Endothelial cell of umbilical vein (primary cell): ENCODE measurements around the gene ALKBH2. TPM values are rescaled to one million over a fixed set of nuclear protein-coding genes. Genes with fewer than 3 reads are reported as not detected.

ENCODE experiments used
- BruUV-seq: library from RNA; stranded (reverse); fragments of 400-500 nt; replicated peaks from 2 replicates; lab custom pipeline; 2021; lab: Mats Ljungman, UMichigan
- CTCF ChIA-PET: fragments of 300-600, 350-600 bp; sonication (Branson Sonifier 250); formaldehyde crosslinking; loops from one replicate; lab custom pipeline; 2021; ENCODE audit warnings: antibody characterized with exemption, inconsistent platforms; lab: Charles Lee
- POLR2A ChIA-PET: fragments of 300-600, 350-600 bp; sonication (Branson Sonifier 250); formaldehyde crosslinking; loops from one replicate; lab custom pipeline; 2021; ENCODE audit warnings: antibody characterized with exemption, inconsistent platforms; lab: Charles Lee
- DNase-seq: peaks from one replicate; pipeline ENCODE4 v3.0.0-alpha.2; 2011; ENCODE audit warnings: low read depth, low spot score
- FAIRE-seq: peaks from 2 replicates; lab custom pipeline; 2011; peaks lifted over from hg19 to GRCh38; lab: Jason Lieb, UNC
- H2AFZ ChIP-seq: 2 replicates; pipeline ENCODE4 v1.6.0; 2012; ENCODE audit warnings: low read depth, low read length, control low read depth, inconsistent platforms
- H3K27ac ChIP-seq: 2 replicates; pipeline ENCODE4 v1.5.1; 2011; ENCODE audit warnings: low read depth, mild to moderate bottlenecking, control low read depth, low read length, moderate library complexity; ENCODE audit not compliant: insufficient read depth
- H3K27me3 ChIP-seq, 2 experiments: 2 replicates each; pipeline versions ENCODE4 v1.6.0 to v1.6.1; 2011; ENCODE audit warnings: low read length in 2 of 2, mixed read lengths in 1 of 2; ENCODE audit not compliant: control insufficient read depth in 2 of 2, insufficient read depth in 2 of 2
- H3K36me3 ChIP-seq, 2 experiments: 2 replicates in 1 of 2; 3 replicates in 1 of 2; pipeline ENCODE4 v1.5.1; 2011; ENCODE audit warnings: low read length in 2 of 2, mild to moderate bottlenecking in 1 of 2, moderate library complexity in 1 of 2; ENCODE audit not compliant: control insufficient read depth in 2 of 2, insufficient read depth in 2 of 2; ENCODE audit errors: extremely low read depth in 1 of 2
- H3K4me1 ChIP-seq: 3 replicates; pipeline ENCODE4 v1.5.1; 2011; ENCODE audit warnings: mild to moderate bottlenecking, low read length; ENCODE audit not compliant: control insufficient read depth, insufficient read depth; ENCODE audit errors: extremely low read depth
- H3K4me2 ChIP-seq: 2 replicates; pipeline ENCODE4 v1.6.1; 2011; ENCODE audit warnings: low read length, control low read depth, mixed read lengths; ENCODE audit not compliant: insufficient read depth
- H3K4me3 ChIP-seq, 3 experiments: fragments of 200-600 bp in 1 of 3; sonication (generic), shearing (Covaris generic) in 1 of 3; replicated peaks in 1 of 3; 2 replicates each; pipeline ENCODE4 v1.5.1; 2011 to 2016; ENCODE audit warnings: control low read depth in 3 of 3, low read length in 3 of 3, mild to moderate bottlenecking in 2 of 3, inconsistent platforms in 1 of 3, low read depth in 1 of 3, moderate library complexity in 1 of 3; ENCODE audit not compliant: insufficient read depth in 1 of 3
- H3K79me2 ChIP-seq: 2 replicates; pipeline ENCODE4 v1.6.0; 2012; ENCODE audit warnings: low read length, inconsistent platforms; ENCODE audit not compliant: control insufficient read depth, insufficient read depth
- H3K9ac ChIP-seq: replicated peaks from 2 replicates; pipeline ENCODE3; 2011; ENCODE audit warnings: low read length, control low read depth; ENCODE audit not compliant: insufficient read depth; ENCODE audit errors: extremely low read depth
- H3K9me1 ChIP-seq: replicated peaks from 3 replicates; pipeline ENCODE4 v1.6.0; 2011; ENCODE audit warnings: mild to moderate bottlenecking, low read length; ENCODE audit not compliant: control insufficient read depth, insufficient read depth; ENCODE audit errors: extremely low read depth
- H3K9me3 ChIP-seq: replicated peaks from 2 replicates; pipeline ENCODE4 v1.5.1; 2012; ENCODE audit warnings: low read length, inconsistent platforms; ENCODE audit not compliant: control insufficient read depth, insufficient read depth
- H4K20me1 ChIP-seq: replicated peaks from 2 replicates; pipeline ENCODE3; 2011; ENCODE audit warnings: mild to moderate bottlenecking, low read length; ENCODE audit not compliant: control insufficient read depth, insufficient read depth; ENCODE audit errors: extremely low read depth
- CTCF ChIP-seq, 2 donors: IDR thresholded peaks; 1 replicate in 1 of 2; 2 replicates in 1 of 2; pipeline ENCODE4 v1.5.1; 2011; ENCODE audit warnings: low read length in 2 of 2, mild to moderate bottlenecking in 2 of 2, moderate library complexity in 2 of 2, control low read depth in 1 of 2, inconsistent platforms in 1 of 2, low read depth in 1 of 2; ENCODE audit not compliant: insufficient read depth in 1 of 2; ENCODE audit errors: extremely low read depth in 1 of 2
- EZH2 ChIP-seq: IDR thresholded peaks from 2 replicates; pipeline ENCODE4 v1.6.1; 2012; ENCODE audit warnings: borderline replicate concordance, low read depth, mild to moderate bottlenecking, moderate library complexity, low read length, inconsistent platforms; ENCODE audit not compliant: severe bottlenecking
- FOS ChIP-seq: IDR thresholded peaks from 2 replicates; pipeline ENCODE4 v1.6.1; 2011; ENCODE audit warnings: mild to moderate bottlenecking, low read length, moderate library complexity, borderline replicate concordance; ENCODE audit not compliant: insufficient read depth
- GATA2 ChIP-seq: IDR thresholded peaks from 2 replicates; pipeline ENCODE4 v1.7.0; 2011; ENCODE audit warnings: low read depth, mild to moderate bottlenecking, moderate library complexity, mixed read lengths, low read length; ENCODE audit not compliant: insufficient read length, insufficient read depth
- JUN ChIP-seq: IDR thresholded peaks from 2 replicates; pipeline ENCODE4 v1.6.1; 2011; ENCODE audit warnings: borderline replicate concordance, low read depth; ENCODE audit not compliant: insufficient read length, insufficient read depth
- MYC ChIP-seq: IDR thresholded peaks from one replicate; pipeline ENCODE4 v1.6.1; 2011; ENCODE audit warnings: mild to moderate bottlenecking, low read depth, low read length
- POLR2A ChIP-seq: IDR thresholded peaks from 2 replicates; pipeline ENCODE4 v1.6.1; 2012; ENCODE audit warnings: low read depth, mild to moderate bottlenecking, control low read depth, low read length
- POLR2AphosphoS5 ChIP-seq: IDR thresholded peaks from 2 replicates; pipeline ENCODE4 v1.6.1; 2012; ENCODE audit warnings: low read depth, mild to moderate bottlenecking, control low read depth, low read length, moderate library complexity; ENCODE audit not compliant: insufficient read depth
- dilution Hi-C: fragments of 300-500 bp; cut with MboI; formaldehyde crosslinking; loops from one replicate; pipeline ENCODE4 v1.15.0; 2019; ENCODE audit warnings: low sequenced_read_pairs; ENCODE audit not compliant: extremely low pct_ligation_motif_present
- intact Hi-C: fragments of 100-400 bp; cut with micrococcal nuclease; formaldehyde crosslinking; loops from one replicate; pipeline ENCODE4 v1.10.0; 2022
- polyA plus RNA-seq, 4 experiments: library from polyadenylated mRNA; depleted of rRNA in 3 of 4; stranded (reverse) in 3 of 4; unstranded in 1 of 4; fragments of >200 nt; gene quantifications; 2 replicates each; pipeline versions ENCODE4 v1.2.1 to v1.2.3, GENCODE V29; 2011 to 2012; ENCODE audit warnings: missing spikeins in 1 of 4
- total RNA-seq: library from RNA; stranded (reverse); gene quantifications from 2 replicates; pipeline ENCODE4 v1.2.3, GENCODE V29; 2021
- TF ChIP-seq, protein P1 (sequence below): IDR thresholded peaks from 2 replicates; pipeline ENCODE4 v1.6.1; 2011; ENCODE audit not compliant: insufficient read depth, insufficient read length

Gene ALKBH2
- total and polyA plus RNA-seq, 2 donors (not counting 3 experiments of a cell fraction or from before 2014, with no cell fraction given) = 5.4 to 7.3 TPM

- CTCF ChIA-PET = interaction anchor here (1.3 to 1.7 kb wide), 2 partner anchors 8 to 265 kb away, joined by 5 to 8 read pairs; no protein-coding TSS in a partner anchor
- no peak overlapping the region for H3K4me3 ChIP-seq
- H3K27me3 ChIP-seq = no peaks in the 10 kb centered on the region
- H3K4me2 ChIP-seq = no peak overlapping the region
- H3K9me3 ChIP-seq = no peaks in the 10 kb centered on the region
- DNase-seq (no peak), FAIRE-seq (no peak)
- TF ChIP-seq POLR2AphosphoS5 (no peak), EZH2 (no peak), GATA2 (no peak), POLR2A (no peak), CTCF (IDR thresholded peaks at IDR 0.05; ENCODE audit: extremely low read depth in 1 of 2, insufficient read depth in 1 of 2, low read depth in 1 of 2, low read length in 2 of 2) (no peak), JUN (no peak), MYC (no peak), FOS (no peak)
- TF ChIP-seq, protein P1, sequence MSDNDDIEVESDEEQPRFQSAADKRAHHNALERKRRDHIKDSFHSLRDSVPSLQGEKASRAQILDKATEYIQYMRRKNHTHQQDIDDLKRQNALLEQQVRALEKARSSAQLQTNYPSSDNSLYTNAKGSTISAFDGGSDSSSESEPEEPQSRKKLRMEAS = no peak
- intact Hi-C loops = no loop called here
- no peak overlapping the region for H3K27ac ChIP-seq
- H4K20me1 ChIP-seq = no peaks in the 10 kb centered on the region
- no peak overlapping the region for H2AFZ ChIP-seq
- BruUV-seq = no TSS peak
- no peaks in the 10 kb centered on the region for H3K79me2 ChIP-seq
- POLR2A ChIA-PET = no interaction called here
- no peaks in the 10 kb centered on the region for H3K4me1 ChIP-seq
- H3K36me3 ChIP-seq = no peaks in the 10 kb centered on the region
- H3K9me1 ChIP-seq = no peaks in the 10 kb centered on the region
- H3K9ac ChIP-seq = no peak overlapping the region
- dilution Hi-C loops = no loop called here
Observed at GRCh38 chr12:109120095-109120494, 26.8 kb upstream of the ALKBH2 start.
